HG02885 (cell line): Measurements from ENCODE around the gene KIRREL3.

Experiments
- ATAC-seq: cut with Tn5 transposase; IDR thresholded peaks from one replicate; pipeline ENCODE4 v1.9.1; 2021; ENCODE audit warnings: mild to moderate bottlenecking; ENCODE audit not compliant: unreplicated experiment, poor library complexity

The KIRREL3 gene

DNA sequence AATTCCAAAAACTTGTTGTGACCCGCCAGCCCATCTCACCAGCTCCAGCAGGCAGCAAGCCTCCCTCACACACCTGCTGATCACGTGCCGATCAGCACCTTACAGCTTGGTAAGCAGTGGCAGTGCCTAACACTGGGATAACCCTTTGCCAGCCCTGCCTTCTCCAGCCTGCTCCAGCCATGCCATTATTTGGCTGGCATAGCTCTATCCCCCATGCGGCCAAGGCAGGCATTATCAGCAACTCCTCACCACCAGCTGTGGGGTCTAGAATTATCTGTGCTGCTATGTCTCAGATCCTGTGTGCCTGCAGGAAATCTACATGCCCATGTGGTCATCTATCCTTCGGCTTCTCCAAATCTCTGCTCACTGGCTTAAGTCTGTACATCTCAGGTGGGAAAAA lies 430.1 kb downstream of the KIRREL3 start:
- ATAC-seq: no peak

DNA sequence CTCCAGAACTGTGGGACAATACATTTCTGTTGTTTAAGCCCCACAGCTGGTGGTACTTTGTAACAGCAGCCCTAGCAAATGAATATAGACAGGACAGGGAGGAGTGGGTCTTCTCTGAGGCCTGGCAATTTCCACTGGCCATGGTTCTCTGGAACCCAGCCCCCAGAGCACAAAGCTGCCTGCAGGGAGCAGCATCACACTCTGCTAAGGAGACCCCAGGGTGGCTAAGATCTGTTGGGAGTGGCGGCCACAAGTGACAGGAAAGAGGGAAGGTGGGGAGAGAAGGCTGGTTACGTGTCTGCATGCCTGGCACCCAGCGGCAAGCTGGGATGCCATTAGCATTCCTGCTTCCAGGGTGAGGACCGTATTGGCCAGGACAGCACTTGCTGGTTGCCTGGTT lies 433.2 kb downstream of the KIRREL3 start:
- ATAC-seq: no peak

DNA sequence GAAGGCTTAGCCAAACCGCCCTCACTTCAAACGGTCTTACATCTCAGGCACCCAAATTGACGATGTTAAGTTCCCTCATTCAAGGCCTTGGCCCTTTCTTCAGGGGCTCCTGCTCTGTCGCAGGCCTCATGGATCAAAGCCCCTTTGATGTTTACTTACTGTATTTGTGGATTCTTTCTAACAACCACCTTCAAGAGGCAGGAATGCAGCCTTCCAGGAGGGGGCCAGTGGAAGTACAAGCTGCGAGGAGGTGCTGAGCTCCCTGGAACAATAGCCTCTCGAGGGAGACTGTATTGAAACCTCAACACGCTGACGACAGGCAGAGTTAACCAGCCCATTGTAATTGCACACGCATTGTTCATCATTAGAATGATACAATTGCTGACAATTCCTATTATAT lies 436.0 kb downstream of the KIRREL3 start:
- ATAC-seq: no peak

DNA sequence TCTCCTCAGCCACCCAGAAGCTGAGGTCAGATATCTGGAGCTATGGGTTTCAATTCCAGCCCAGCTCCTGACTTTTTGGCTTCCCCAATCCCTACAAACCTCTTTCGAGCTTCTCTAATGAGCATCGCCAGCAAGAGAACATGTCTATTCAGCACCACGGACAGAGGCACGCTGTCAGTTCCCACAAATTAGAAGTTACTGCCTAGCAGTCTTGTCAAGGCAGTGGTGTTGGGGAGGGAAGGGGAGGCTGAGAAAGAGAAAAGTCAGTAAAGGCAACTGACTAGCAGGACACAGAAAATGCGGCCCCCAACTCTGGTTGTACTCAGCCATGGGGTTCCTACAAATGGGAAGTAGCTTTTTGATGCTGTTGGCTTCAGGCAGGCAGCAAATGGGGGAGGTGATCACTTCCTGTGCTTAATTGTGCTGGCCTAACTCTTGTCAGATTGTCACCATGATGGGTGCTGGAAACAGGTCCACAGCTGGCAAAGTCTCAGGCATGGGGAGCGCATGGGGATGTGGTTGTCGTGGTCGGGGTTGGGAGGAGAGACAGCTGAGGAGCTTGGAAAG lies 439.2 kb downstream of the KIRREL3 start:
- no peak for ATAC-seq

DNA sequence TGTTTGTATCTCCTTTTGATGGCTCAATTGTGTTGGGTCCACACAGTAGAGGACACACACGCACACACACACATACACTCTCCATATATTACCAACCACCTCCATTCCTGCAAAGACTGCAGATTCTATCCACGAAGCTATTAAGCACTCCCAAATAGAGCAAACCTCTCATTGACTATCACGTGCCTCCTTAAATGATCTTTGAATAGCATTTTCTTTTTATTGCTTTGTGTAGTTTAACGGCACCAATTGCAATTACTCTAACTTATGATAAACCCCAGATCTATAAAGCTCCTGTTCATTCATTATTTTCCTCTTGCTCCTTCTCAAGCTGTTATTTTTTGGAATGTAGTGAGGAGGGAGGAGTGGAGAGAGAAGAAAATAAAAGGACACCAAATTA lies 440.3 kb downstream of the KIRREL3 start:
- ATAC-seq: no peak

DNA sequence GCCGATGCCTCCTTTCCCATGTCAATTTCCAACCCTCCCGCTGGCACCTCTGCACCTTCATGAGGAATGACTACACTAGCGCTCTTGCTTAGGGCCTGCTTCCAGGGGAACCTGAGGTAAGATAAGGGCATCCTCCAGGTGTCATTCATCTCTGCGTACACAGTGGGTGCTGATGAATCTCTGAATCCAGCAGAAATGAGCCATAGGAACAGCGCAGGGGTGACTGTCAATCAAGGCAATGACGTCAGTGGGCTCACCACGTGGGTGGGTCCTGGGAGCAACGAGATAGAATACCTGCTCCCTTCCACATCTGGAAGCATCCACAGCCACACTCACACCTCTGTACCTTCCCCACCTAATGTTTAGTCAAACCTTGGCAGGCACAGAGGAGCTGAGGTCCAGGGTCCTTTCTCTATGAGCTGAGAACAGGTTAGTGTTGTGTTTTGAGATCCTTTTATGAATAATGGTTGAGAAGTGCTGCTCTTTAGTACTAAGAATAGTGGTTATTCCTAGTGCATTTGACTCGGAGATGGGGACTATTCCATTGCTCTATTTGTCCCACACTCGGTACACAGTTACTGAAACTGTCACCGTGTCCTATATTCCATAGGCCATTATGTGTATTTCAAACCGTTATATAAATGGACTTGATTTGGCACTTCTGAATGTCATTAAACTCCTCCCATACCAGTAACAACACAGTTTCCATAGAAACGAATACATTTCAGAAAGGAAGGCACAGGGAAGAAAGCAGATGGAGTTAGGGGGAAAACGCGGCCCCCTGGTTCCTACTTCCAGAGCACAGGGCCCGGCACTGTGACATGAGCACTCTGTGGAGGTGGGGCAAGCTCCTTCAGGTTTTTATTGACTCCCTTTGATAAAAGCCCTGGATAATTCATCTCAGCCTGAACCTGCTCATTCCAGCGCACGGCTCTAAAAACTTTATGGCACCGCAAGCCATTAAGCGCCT lies 451.7 kb downstream of the KIRREL3 start:
- no peak for ATAC-seq

DNA sequence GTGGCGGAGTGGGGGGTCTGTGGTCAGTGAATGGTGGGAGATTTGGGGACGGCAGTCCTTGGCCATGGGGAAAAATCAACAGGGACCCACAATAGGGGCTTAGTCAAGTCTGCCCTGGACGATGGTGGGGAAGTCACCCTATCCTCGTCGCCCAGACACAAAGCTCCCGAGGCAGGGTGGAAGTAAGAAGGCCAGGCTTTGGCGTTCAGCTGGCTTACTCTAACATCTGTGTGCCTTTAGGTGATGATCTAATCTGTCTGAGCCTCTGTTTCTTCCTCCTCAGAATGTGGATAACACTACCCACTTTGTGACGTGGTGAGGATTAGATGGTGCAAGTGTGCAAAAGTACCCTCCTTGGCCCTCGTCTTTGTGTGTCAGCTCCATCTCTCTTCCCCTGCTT lies 452.9 kb downstream of the KIRREL3 start:
- ATAC-seq: no peak

DNA sequence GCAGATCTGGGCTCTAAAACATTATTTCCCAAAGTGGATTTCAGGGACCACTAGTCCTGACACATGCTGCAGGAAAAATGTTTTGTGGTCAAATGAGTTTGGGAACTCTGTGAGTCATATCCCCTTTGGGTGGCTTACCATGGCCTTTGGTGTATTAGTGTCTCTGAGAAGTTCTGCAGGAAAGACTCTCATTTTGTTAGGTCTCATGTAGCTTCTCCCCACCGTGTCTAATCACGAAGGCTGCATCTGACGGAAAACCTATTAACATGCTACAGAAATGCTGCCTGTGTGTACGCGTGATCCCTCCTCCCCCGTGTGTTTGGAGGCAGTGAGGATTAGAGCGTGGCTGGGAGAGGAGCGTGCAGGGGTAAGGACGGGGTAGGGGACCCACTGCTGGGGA lies 453.4 kb downstream of the KIRREL3 start:
- no peak for ATAC-seq

DNA sequence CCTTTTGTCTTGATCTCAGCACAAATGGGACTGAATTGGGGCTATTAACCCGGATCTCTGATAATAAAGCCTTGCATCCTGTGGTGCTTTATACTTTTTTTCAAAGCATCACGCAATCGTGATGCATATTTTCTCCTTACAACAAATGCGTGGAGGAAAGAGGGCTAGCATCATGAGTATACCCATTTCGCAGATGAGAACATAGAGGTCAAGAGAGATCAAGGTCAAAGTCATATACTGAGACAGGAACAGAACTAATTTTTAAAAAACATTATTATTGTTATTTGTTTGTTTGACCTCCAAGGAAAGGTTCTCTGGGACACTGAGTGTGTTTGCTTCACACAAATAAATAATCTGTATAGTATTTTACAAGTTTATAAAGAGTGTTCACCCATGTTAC lies 453.9 kb downstream of the KIRREL3 start:
- ATAC-seq: no peak

DNA sequence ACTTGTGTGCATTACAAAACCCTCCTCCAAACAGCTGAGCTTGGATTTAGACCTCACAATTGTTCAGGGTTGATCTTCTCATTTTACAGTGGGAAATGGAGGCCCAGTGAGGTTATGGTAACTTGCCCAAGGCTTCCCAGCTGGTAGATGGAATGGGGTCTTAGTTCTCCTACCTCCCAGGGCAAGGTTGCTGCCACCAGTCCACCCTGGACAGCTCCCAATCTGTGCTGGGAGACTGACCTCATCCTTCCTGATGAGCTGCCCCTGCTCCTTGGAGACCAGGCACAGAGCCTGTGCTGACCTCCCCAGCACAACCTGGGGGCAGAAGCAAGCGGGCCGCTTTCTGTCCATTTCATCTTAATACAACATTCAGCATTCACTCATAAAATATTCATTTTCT lies 454.4 kb downstream of the KIRREL3 start:
- ATAC-seq: no peak

DNA sequence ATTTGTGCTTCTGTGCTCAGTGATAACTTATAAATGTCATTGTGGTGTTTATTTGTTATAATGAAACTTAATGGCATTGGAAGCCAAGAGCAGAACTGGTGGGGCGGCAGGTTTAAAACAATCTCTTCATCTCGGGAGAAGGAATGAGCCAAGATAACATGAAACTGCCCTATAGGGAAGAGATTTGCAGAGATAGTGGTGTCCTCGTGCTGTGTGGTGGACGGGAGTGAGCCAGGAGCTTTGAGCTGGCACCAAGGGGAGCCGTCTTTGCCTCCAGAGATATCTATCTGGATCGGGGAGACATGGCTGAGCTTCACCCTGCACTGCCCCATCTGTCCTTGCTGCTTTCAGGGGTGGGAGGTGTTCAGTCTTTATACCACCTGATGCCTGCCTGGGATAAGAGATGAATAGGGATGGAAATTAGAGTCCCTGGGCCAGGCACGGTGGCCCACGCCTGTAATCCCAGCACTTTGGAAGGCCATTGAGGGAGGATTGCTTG lies 455.5 kb downstream of the KIRREL3 start:
- no peak for ATAC-seq

DNA sequence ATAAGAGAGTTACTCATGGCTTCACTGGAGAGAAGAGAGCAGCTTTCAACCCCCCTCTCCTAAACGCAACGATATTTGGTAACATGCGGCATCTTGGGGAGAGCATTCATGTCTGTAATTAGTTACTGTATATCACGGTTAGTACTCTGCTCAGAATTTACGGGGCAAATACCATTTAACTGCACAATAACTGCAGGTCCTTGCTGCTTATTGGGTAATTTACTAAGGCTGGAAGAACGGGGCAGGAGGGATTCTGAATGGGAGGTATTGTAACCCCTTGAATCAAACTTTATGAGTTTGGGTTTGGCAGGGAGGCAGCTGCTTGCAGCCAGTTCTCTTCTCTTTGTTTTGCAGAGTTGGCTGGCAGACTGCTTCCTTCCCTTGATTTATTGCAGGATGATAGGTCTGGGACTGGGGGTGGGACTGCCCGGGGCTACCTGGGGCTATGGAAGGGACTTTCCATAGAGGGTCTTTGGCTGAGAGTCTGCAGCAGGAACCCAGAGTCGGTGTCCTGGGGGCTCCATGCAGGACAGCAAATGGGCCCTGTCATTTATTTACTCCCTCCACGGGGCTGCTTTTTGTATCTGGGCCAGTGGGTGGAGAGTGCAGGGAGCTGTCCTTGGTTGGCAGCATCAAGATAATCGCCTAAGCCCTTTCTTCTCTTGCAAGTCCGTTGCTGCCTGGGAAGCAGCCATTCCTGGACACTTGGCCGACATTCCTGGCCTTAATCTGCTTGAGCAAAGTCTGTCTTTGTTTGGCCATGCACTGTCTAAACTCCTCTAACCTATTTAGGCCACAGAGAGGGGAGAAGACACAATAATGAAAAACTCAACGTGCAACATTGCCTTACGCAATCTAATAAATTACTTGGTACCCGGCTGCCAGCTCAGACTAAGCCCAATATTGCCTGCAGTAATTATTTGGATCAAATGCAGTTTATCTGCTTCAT lies 456.2 kb downstream of the KIRREL3 start:
- no peak for ATAC-seq

DNA sequence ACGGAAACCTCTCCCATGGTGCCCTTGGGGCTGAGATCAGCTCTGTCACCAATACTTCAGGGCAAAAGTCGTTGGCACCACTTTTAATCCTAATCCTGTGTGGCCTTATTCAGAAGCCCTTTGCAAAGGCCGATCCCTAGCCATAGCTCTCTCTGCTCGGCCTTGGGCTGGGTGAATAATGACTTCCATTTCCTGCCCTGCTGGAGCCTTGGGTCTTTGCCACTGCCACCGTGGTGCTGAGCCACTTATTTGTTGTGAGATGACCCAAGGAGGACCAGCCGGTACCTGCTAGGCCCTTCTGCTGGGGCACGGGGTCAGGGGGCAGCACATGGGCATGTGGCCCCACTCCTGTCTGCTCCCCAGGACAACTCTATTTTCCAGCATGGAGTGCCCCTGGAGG lies 456.9 kb downstream of the KIRREL3 start:
- ATAC-seq: no peak

DNA sequence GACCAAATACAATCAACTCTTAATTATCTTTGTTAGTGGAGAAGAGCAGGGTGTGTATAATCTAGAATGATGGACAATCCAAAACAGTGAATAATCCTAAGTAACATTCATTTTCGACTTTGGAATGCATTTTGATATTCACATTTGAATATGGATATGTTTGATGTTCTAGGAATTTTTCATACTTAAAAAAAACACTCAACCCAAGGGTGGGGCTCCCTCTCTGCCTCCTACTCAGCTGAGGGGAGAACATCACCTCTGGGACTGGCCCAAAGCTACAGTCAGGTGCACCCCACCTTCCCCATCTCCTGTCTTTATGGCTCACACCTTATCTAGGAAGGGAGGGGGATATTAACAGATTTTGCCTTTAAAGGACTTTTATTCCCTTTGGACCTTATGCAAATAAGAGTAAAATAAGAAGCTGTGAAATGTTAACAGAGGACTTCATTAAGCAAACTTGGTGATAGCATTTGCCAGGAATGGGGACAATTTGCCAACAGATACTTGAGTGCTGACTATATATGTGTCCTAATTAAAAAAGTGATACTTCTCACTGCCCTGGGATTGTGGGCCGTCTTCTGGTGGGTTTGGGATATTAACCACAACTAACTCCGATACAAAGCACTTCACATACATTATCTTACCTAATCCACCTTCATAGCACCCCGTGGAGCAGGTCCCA lies 458.1 kb downstream of the KIRREL3 start:
- ATAC-seq: no peak

DNA sequence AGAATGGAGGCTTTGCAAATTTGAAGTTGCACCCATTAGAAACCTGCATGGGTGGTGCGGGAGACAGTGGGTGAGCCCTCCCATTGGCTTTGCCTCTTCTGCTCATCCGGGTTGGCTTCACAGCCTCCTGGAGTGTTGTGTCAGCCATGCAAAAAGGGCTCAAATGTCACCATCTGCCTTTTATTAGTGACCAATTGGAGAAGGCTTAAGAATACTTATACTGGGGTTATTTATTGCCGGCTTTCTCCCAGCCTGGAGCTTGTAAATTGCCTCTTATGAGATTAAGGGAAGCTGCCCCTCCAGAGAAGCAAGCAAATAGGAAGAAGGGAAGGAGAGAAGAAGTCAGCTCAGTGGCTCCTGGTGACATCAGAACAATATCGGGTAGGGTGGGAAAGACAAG lies 462.5 kb downstream of the KIRREL3 start:
- no peak for ATAC-seq

DNA sequence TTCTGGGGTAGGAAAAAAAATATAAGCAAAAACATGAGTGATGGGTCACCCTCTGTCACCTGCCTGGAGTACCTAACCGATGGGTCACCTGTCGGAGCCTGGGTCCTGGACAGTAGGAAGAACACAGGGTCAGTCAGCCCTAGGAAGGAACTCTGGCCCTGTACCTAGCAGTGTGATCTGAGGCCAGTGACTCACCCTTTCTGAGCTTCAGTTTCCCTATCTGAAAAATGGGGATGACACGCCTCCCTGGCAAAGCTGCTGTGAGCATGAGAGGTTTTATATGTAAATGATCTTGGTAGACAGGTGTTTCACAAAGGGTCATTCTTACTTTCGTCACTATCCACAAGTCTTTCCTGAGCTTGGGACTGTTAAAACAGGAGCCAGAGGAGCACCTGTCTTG lies 463.1 kb downstream of the KIRREL3 start:
- no peak for ATAC-seq

DNA sequence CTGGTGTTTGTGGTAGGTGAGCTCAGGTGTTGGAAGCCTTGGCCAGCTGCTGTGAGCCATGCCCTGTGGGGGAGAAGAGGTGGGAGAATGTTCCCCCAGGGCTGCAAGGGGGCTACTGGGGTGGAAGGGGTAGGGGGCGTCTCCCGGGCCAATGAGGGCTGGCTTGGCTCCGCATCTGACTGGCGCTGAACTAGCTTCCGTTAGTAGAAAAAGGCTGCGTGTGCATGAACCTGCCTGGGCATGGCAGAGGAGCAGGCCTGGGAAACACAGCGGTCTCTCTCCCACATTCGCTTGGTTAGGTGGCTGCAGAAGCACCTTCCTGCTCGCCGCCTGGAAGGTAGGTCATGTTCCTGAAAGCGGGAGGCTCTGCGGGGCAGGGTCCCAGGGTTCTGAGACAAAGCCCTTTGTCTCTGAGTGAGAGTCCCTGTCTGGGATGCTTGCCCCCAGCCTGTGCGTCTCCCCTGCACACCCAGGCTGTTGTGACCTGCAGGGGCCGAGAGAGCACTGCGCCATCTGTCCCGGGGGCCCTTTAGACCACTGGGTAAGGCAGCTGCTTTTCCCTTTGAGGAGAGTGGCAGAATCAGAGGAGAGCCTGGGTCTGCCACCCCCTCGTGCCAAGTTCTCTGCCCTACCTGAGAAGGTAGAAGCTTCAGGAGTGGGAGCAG lies 466.3 kb downstream of the KIRREL3 start:
- no peak for ATAC-seq

DNA sequence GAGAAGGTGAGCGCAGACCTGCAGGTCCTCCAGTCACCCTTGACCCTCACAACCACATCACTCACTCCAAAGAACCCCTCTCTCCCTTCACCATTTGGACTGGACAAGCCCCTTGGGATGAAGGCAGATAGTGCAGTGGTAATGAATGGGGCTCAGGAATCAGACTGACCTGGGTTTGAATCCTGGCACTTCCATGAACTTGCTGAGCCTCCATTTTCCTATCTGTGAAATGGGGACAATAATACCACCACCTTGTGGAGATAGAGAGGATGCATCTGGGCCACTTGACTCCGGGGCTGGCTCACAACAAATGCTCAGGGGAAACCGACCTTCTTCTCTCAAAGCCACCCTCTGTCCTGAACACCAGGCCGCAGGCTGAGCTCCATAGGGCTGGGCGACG lies 467.0 kb downstream of the KIRREL3 start:
- ATAC-seq: no peak

DNA sequence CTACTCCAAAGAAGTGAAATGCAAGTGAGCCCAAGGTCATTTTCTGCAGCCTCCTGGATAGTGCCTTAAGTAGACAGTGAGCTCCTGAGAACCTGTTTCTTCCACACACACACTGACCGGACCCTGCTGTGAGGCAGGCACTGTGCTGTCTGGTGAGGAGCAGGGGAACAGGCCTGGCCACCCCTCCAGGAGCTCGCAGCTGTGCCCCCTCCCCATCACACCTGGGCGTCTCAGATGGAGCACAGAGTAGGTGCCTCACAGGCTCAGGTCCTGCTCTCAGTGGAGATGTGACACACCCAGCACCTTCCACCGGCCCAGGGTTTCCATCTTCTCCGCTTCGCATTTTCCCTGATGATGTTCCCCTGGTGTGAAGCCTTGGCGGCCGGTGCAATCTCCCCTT lies 470.2 kb downstream of the KIRREL3 start:
- no peak for ATAC-seq

DNA sequence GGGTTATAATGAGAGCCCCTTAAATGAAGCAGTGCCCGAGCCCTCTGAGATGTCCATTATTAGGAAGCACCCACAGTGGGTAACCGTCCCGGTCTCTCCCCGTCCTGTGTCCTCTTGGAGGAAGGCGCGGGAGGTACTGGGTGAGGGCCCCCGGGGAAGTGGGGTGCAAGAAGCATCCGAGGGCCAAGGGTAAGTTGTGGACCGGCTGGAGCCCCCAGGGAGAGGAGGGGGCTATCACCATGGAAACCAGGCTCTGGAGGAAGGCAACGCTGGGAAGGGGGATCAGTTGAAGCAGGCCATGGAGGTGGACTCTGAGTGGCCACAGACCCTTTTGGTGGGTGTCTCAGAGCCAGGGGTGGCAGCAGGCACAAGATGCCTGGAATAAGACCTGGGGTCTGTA lies 471.5 kb downstream of the KIRREL3 start:
- no peak for ATAC-seq
